Measurements from ENCODE around the gene CBX3. TPM values are rescaled to one million over a fixed set of nuclear protein-coding genes. Genes with fewer than 3 reads are reported as not detected.
"Not testable (repeated sequence)": the region's sequence is repeated elsewhere in the genome, so short reads cannot be mapped to it uniquely, and the experiment has no call there.

Gene CBX3
- 236 TPM for polyA plus RNA-seq (2013, experiment 1 of 4)
- polyA plus RNA-seq (2013, experiment 2 of 4), result 246 TPM
- polyA plus RNA-seq (2013, experiment 3 of 4), result 214 TPM
- polyA plus RNA-seq (2013, experiment 4 of 4), result 223 TPM

- Histone ChIP-seq H3K4me3 (ENCODE audit: insufficient read depth, low read depth, low read length) (peak within 1 kb of the TSS; percentile 98), H3K27me3 (ENCODE audit: control insufficient read depth, insufficient read depth, low read length, poor library complexity, severe bottlenecking) (no peaks in the 10 kb centered on the region), H3K9me3 (ENCODE audit: control insufficient read depth, low read length) (no peaks in the 10 kb centered on the region), H3K27ac (ENCODE audit: insufficient read depth, low read depth, low read length, poor library complexity, severe bottlenecking) (peak within 1 kb of the TSS; percentile 99), H3K4me1 (ENCODE audit: control insufficient read depth, insufficient read depth, low read length) (peaks cover 11% of the 10 kb centered on the region), H3K36me3 (ENCODE audit: control insufficient read depth, insufficient read depth, low read length) (peaks cover 12% of the 10 kb centered on the region)
- WGBS, 2 experiments, result 0% methylated on average over 86 of the region's 86 CpGs
These were observed at the start of gene CBX3 for GRCh38 chr7:26201247-26202018. Gene CBX3 (plus strand): TSS chr7:26201745. CDS start chr7:26202999, 1,254 bp downstream.

GRCh38 chr7:26151953-26152781, 49.4 kb upstream of the CBX3 start, which contains the start of gene NFE2L3:
Gene NFE2L3 (plus strand): TSS chr7:26152198. CDS start chr7:26152499, 301 bp downstream.
- no peaks in the 10 kb centered on the region for H3K9me3 ChIP-seq (ENCODE audit: control insufficient read depth, low read length)
- H3K4me1 ChIP-seq (ENCODE audit: control insufficient read depth, insufficient read depth, low read length), result no peaks in the 10 kb centered on the region
- H3K4me3 ChIP-seq (ENCODE audit: insufficient read depth, low read depth, low read length), result peak within 1 kb of the TSS; percentile 46
- no peaks in the 10 kb centered on the region for H3K36me3 ChIP-seq (ENCODE audit: control insufficient read depth, insufficient read depth, low read length)
- 1% methylated on average over 95 of the region's 95 CpGs for WGBS, 2 experiments
- H3K27ac ChIP-seq (ENCODE audit: insufficient read depth, low read depth, low read length, poor library complexity, severe bottlenecking), result no peak within 1 kb of the TSS
- peaks cover 68% of the 10 kb centered on the region for H3K27me3 ChIP-seq (ENCODE audit: control insufficient read depth, insufficient read depth, low read length, poor library complexity, severe bottlenecking)

- H3K9me3 ChIP-seq (ENCODE audit: control insufficient read depth, low read length); H3K36me3 ChIP-seq (ENCODE audit: control insufficient read depth, insufficient read depth, low read length); H3K4me1 ChIP-seq (ENCODE audit: control insufficient read depth, insufficient read depth, low read length); H3K27ac ChIP-seq (ENCODE audit: insufficient read depth, low read depth, low read length, poor library complexity, severe bottlenecking): not testable (repeated sequence)
- WGBS, 2 experiments, result 1% methylated on average over 54 of the region's 54 CpGs
- H3K27me3 ChIP-seq (ENCODE audit: control insufficient read depth, insufficient read depth, low read length, poor library complexity, severe bottlenecking), result peaks cover 68% of the 10 kb centered on the region
- peak overlapping the region; percentile 46 for H3K4me3 ChIP-seq (ENCODE audit: insufficient read depth, low read depth, low read length)
These were observed 48.7 kb upstream of the CBX3 start for GRCh38 chr7:26152782-26153240.

- no peak overlapping the region for H3K27ac ChIP-seq (ENCODE audit: insufficient read depth, low read depth, low read length, poor library complexity, severe bottlenecking)
- 1 to 2% methylated on average over 18 of the region's 18 CpGs for WGBS, 2 experiments
- no peaks in the 10 kb centered on the region for H3K4me1 ChIP-seq (ENCODE audit: control insufficient read depth, insufficient read depth, low read length)
- H3K9me3 ChIP-seq (ENCODE audit: control insufficient read depth, low read length), result no peaks in the 10 kb centered on the region
- peak overlapping the region; percentile 46 for H3K4me3 ChIP-seq (ENCODE audit: insufficient read depth, low read depth, low read length)
- H3K27me3 ChIP-seq (ENCODE audit: control insufficient read depth, insufficient read depth, low read length, poor library complexity, severe bottlenecking), result peaks cover 68% of the 10 kb centered on the region
- H3K36me3 ChIP-seq (ENCODE audit: control insufficient read depth, insufficient read depth, low read length), result no peaks in the 10 kb centered on the region
These were observed 48.2 kb upstream of the CBX3 start for GRCh38 chr7:26153241-26153822.

- Histone ChIP-seq H3K4me3 (ENCODE audit: insufficient read depth, low read depth, low read length) (no peak overlapping the region), H3K36me3 (ENCODE audit: control insufficient read depth, insufficient read depth, low read length) (no peaks in the 10 kb centered on the region), H3K27ac (ENCODE audit: insufficient read depth, low read depth, low read length, poor library complexity, severe bottlenecking) (no peak overlapping the region), H3K9me3 (ENCODE audit: control insufficient read depth, low read length) (no peaks in the 10 kb centered on the region), H3K4me1 (ENCODE audit: control insufficient read depth, insufficient read depth, low read length) (no peaks in the 10 kb centered on the region), H3K27me3 (ENCODE audit: control insufficient read depth, insufficient read depth, low read length, poor library complexity, severe bottlenecking) (peaks cover 68% of the 10 kb centered on the region)
- WGBS, 2 experiments, result 46 to 47% methylated on average over 15 of the region's 15 CpGs
These were observed 47.4 kb upstream of the CBX3 start for GRCh38 chr7:26153823-26154783.

GRCh38 chr7:26155531-26156375, 45.8 kb upstream of the CBX3 start:
- no peak overlapping the region for H3K4me3 ChIP-seq (ENCODE audit: insufficient read depth, low read depth, low read length)
- 58 to 74% methylated on average over 4 to 7 of the region's 8 CpGs for WGBS, 2 experiments
- no peaks in the 10 kb centered on the region for H3K36me3 ChIP-seq (ENCODE audit: control insufficient read depth, insufficient read depth, low read length)
- H3K4me1 ChIP-seq (ENCODE audit: control insufficient read depth, insufficient read depth, low read length), result no peaks in the 10 kb centered on the region
- no peak overlapping the region for H3K27ac ChIP-seq (ENCODE audit: insufficient read depth, low read depth, low read length, poor library complexity, severe bottlenecking)
- peaks cover 58% of the 10 kb centered on the region for H3K27me3 ChIP-seq (ENCODE audit: control insufficient read depth, insufficient read depth, low read length, poor library complexity, severe bottlenecking)
- H3K9me3 ChIP-seq (ENCODE audit: control insufficient read depth, low read length), result no peaks in the 10 kb centered on the region

- H3K27me3 ChIP-seq (ENCODE audit: control insufficient read depth, insufficient read depth, low read length, poor library complexity, severe bottlenecking), result peaks cover 48% of the 10 kb centered on the region
- no peak overlapping the region for H3K27ac ChIP-seq (ENCODE audit: insufficient read depth, low read depth, low read length, poor library complexity, severe bottlenecking)
- no peaks in the 10 kb centered on the region for H3K4me1 ChIP-seq (ENCODE audit: control insufficient read depth, insufficient read depth, low read length)
- H3K9me3 ChIP-seq (ENCODE audit: control insufficient read depth, low read length), result no peaks in the 10 kb centered on the region
- WGBS, 2 experiments, result 86 to 90% methylated on average over 20 of the region's 20 CpGs
- H3K4me3 ChIP-seq (ENCODE audit: insufficient read depth, low read depth, low read length), result no peak overlapping the region
- H3K36me3 ChIP-seq (ENCODE audit: control insufficient read depth, insufficient read depth, low read length), result no peaks in the 10 kb centered on the region
These were observed 44.8 kb upstream of the CBX3 start for GRCh38 chr7:26156451-26157420.

- H3K4me1 ChIP-seq (ENCODE audit: control insufficient read depth, insufficient read depth, low read length), result no peaks in the 10 kb centered on the region
- H3K9me3 ChIP-seq (ENCODE audit: control insufficient read depth, low read length), result no peaks in the 10 kb centered on the region
- H3K36me3 ChIP-seq (ENCODE audit: control insufficient read depth, insufficient read depth, low read length), result no peaks in the 10 kb centered on the region
- no peak overlapping the region for H3K27ac ChIP-seq (ENCODE audit: insufficient read depth, low read depth, low read length, poor library complexity, severe bottlenecking)
- H3K4me3 ChIP-seq (ENCODE audit: insufficient read depth, low read depth, low read length), result no peak overlapping the region
- peaks cover 40% of the 10 kb centered on the region for H3K27me3 ChIP-seq (ENCODE audit: control insufficient read depth, insufficient read depth, low read length, poor library complexity, severe bottlenecking)
- 91 to 95% methylated on average over 4 of the region's 4 CpGs for WGBS, 2 experiments
These were observed 43.9 kb upstream of the CBX3 start for GRCh38 chr7:26157520-26158105.
